Measurements from ENCODE around the gene COL1A2.

Gene COL1A2

GRCh38 chr7:94410413-94411187 is 15.9 kb downstream of the COL1A2 start:
- H3K4me3 ChIP-seq (ENCODE audit: low read length), result no peak overlapping the region
- TF ChIP-seq ZNF274 (IDR thresholded peaks at IDR 0.05; ENCODE audit: low read depth, low read length), result no peak

- TF ChIP-seq ZNF274 (IDR thresholded peaks at IDR 0.05; ENCODE audit: low read depth, low read length), result no peak
- H3K4me3 ChIP-seq (ENCODE audit: low read length), result no peak overlapping the region
Observed at GRCh38 chr7:94411188-94411466, 16.4 kb downstream of the COL1A2 start.

GRCh38 chr7:94412762-94413322 is 18.1 kb downstream of the COL1A2 start:
- H3K4me3 ChIP-seq (ENCODE audit: low read length), result no peak overlapping the region
- no peak for TF ChIP-seq ZNF274 (IDR thresholded peaks at IDR 0.05; ENCODE audit: low read depth, low read length)

GRCh38 chr7:94414481-94414880 is 19.8 kb downstream of the COL1A2 start:
- no peak for TF ChIP-seq ZNF274 (IDR thresholded peaks at IDR 0.05; ENCODE audit: low read depth, low read length)
- H3K4me3 ChIP-seq (ENCODE audit: low read length), result no peak overlapping the region

- H3K4me3 ChIP-seq (ENCODE audit: low read length), result no peak overlapping the region
- TF ChIP-seq ZNF274 (IDR thresholded peaks at IDR 0.05; ENCODE audit: low read depth, low read length), result no peak
Observed at GRCh38 chr7:94414980-94415379, 20.3 kb downstream of the COL1A2 start.

GRCh38 chr7:94417306-94417705 is 22.6 kb downstream of the COL1A2 start:
- TF ChIP-seq ZNF274 (IDR thresholded peaks at IDR 0.05; ENCODE audit: low read depth, low read length), result no peak
- no peak overlapping the region for H3K4me3 ChIP-seq (ENCODE audit: low read length)

GRCh38 chr7:94417901-94418300 is 23.2 kb downstream of the COL1A2 start:
- H3K4me3 ChIP-seq (ENCODE audit: low read length), result no peak overlapping the region
- no peak for TF ChIP-seq ZNF274 (IDR thresholded peaks at IDR 0.05; ENCODE audit: low read depth, low read length)

- no peak overlapping the region for H3K4me3 ChIP-seq (ENCODE audit: low read length)
- no peak for TF ChIP-seq ZNF274 (IDR thresholded peaks at IDR 0.05; ENCODE audit: low read depth, low read length)
Observed at GRCh38 chr7:94418851-94419250, 24.2 kb downstream of the COL1A2 start.

- TF ChIP-seq ZNF274 (IDR thresholded peaks at IDR 0.05; ENCODE audit: low read depth, low read length), result no peak
- H3K4me3 ChIP-seq (ENCODE audit: low read length), result no peak overlapping the region
Observed at GRCh38 chr7:94420328-94420727, 25.6 kb downstream of the COL1A2 start.

- H3K4me3 ChIP-seq (ENCODE audit: low read length), result no peak overlapping the region
- TF ChIP-seq ZNF274 (IDR thresholded peaks at IDR 0.05; ENCODE audit: low read depth, low read length), result no peak
Observed at GRCh38 chr7:94421681-94422080, 27.0 kb downstream of the COL1A2 start.

- no peak overlapping the region for H3K4me3 ChIP-seq (ENCODE audit: low read length)
- TF ChIP-seq ZNF274 (IDR thresholded peaks at IDR 0.05; ENCODE audit: low read depth, low read length), result no peak
Observed at GRCh38 chr7:94422136-94422535, 27.4 kb downstream of the COL1A2 start.

- H3K4me3 ChIP-seq (ENCODE audit: low read length), result no peak overlapping the region
- TF ChIP-seq ZNF274 (IDR thresholded peaks at IDR 0.05; ENCODE audit: low read depth, low read length), result no peak
Observed at GRCh38 chr7:94422827-94423460, 28.2 kb downstream of the COL1A2 start.

GRCh38 chr7:94423863-94424735 is 29.4 kb downstream of the COL1A2 start:
- no peak for TF ChIP-seq ZNF274 (IDR thresholded peaks at IDR 0.05; ENCODE audit: low read depth, low read length)
- no peak overlapping the region for H3K4me3 ChIP-seq (ENCODE audit: low read length)

- no peak for TF ChIP-seq ZNF274 (IDR thresholded peaks at IDR 0.05; ENCODE audit: low read depth, low read length)
- H3K4me3 ChIP-seq (ENCODE audit: low read length), result no peak overlapping the region
Observed at GRCh38 chr7:94425546-94425945, 30.9 kb downstream of the COL1A2 start.

Measured in GM08714 (cell line).